Nephron (organoid): Measurements from ENCODE around the gene NEDD4.
"Not testable (repeated sequence)": the region's sequence is repeated elsewhere in the genome, so short reads cannot be mapped to it uniquely, and the experiment has no call there.

Source experiments
- H3K27ac Mint-ChIP-seq, 3 experiments: 2 replicates each; pipeline ENCODE4 v1.8.0; 2020; ENCODE audit warnings: mixed read lengths in 3 of 3, mild to moderate bottlenecking in 2 of 3, moderate library complexity in 1 of 3
- H3K27me3 Mint-ChIP-seq: 2 replicates; pipeline ENCODE4 v1.8.0; 2021; ENCODE audit warnings: low read depth, mild to moderate bottlenecking, moderate library complexity, mixed read lengths
- H3K36me3 Mint-ChIP-seq: 2 replicates; pipeline ENCODE4 v1.8.0; 2020; ENCODE audit warnings: low read depth, mixed read lengths
- H3K4me1 Mint-ChIP-seq: 2 replicates; pipeline ENCODE4 v1.8.0; 2020; ENCODE audit warnings: mixed read lengths
- H3K4me3 Mint-ChIP-seq, 3 experiments: 2 replicates each; pipeline ENCODE4 v1.8.0; 2020; ENCODE audit warnings: mild to moderate bottlenecking in 3 of 3, mixed read lengths in 3 of 3, moderate library complexity in 2 of 3
- H3K9me3 Mint-ChIP-seq: 2 replicates; pipeline ENCODE4 v1.8.0; 2020; ENCODE audit warnings: mixed read lengths
- TF ChIP-seq, protein P1 (sequence below), 3 experiments: fragments of 200-600 bp; sonication (generic); IDR thresholded peaks; one replicate each; pipeline ENCODE4 v1.5.0; 2021; ENCODE audit warnings: antibody characterized with exemption in 3 of 3; ENCODE audit not compliant: unreplicated experiment in 3 of 3

The NEDD4 gene

DNA sequence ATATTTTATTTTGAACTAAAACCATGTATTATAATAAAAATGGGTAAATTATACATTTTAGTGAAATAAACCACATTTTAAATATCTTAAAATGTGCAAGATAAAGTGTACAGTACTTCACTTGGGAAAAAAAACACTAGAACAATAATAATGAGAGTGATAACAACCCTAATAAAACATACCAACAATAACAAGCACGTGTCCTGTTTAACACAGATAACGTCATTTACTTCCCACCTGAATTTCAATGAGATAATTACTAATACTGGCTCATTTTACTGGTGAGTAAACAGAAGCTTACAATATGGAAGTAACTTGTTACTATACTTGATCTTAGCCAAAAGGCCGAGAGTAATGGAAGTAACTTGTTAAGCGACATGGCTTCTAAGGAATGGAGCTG lies 140.3 kb downstream of the NEDD4 start:
- Mint-ChIP-seq H3K4me1 (no peaks in the 10 kb centered on the region), H3K27me3 (no peaks in the 10 kb centered on the region), H3K9me3 (no peaks in the 10 kb centered on the region), H3K27ac (no peak overlapping the region), H3K4me3 (no peak overlapping the region), H3K36me3 (peaks cover 37% of the 10 kb centered on the region)
- TF ChIP-seq, protein P1, sequence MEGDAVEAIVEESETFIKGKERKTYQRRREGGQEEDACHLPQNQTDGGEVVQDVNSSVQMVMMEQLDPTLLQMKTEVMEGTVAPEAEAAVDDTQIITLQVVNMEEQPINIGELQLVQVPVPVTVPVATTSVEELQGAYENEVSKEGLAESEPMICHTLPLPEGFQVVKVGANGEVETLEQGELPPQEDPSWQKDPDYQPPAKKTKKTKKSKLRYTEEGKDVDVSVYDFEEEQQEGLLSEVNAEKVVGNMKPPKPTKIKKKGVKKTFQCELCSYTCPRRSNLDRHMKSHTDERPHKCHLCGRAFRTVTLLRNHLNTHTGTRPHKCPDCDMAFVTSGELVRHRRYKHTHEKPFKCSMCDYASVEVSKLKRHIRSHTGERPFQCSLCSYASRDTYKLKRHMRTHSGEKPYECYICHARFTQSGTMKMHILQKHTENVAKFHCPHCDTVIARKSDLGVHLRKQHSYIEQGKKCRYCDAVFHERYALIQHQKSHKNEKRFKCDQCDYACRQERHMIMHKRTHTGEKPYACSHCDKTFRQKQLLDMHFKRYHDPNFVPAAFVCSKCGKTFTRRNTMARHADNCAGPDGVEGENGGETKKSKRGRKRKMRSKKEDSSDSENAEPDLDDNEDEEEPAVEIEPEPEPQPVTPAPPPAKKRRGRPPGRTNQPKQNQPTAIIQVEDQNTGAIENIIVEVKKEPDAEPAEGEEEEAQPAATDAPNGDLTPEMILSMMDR (IDR thresholded peaks at IDR 0.05; ENCODE audit: unreplicated experiment in 3 of 3) = no peak

DNA sequence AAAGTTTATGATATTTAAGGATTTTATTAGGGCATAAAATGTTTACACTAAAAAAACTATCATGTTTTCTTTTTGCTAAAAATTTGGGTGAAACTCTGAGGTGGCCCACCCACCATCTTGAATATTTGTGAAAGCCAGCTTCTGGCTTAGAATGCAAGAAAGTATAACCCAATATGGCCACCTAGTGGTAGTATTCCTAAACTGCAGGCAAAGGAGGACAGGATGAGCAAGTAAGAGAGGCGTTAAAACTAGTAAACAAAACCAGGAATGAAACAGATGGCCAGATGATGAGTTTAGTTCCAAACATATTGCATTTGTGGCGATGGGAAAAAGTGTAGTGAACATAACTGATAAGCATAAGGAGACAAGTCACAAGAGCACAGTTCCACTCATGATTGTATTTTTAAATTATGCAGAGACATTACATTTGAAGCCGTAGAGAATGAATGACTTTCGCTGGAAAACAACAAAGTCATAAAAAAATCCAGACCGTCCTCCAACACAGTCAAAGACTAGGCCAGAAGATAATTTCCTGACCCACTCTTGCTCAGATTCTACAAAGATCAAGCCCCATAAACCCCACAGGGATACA lies 147.2 kb downstream of the NEDD4 start:
- H3K36me3 Mint-ChIP-seq = peaks cover 48% of the 10 kb centered on the region
- TF ChIP-seq, protein P1 (IDR thresholded peaks at IDR 0.05; ENCODE audit: unreplicated experiment in 3 of 3) = peak; percentile 88 to 94 (median 90)
- H3K27me3 Mint-ChIP-seq = peaks cover 3% of the 10 kb centered on the region
- H3K4me1 Mint-ChIP-seq = no peaks in the 10 kb centered on the region
- H3K9me3 Mint-ChIP-seq = peaks cover 7% of the 10 kb centered on the region
- no peak overlapping the region for H3K4me3 Mint-ChIP-seq
- H3K27ac Mint-ChIP-seq = no peak overlapping the region

DNA sequence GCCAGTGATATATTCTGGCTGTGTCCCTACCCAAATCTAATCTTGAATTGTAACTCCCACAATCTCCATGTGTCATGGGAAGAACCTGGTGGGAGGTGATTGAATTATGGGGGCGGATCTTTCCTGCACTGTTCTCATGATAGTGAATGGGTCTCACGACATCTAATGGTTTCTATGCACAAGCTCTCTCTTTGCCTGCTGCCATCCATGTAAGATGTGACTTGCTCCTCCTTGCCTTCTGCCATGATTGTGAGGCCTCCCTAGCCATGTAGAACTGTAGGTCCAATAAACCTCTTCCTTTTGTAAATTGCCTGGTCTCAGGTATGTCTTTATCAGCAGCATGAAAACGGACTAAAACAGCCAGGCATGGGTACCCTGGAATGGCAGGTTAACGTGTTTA lies 150.5 kb downstream of the NEDD4 start:
- H3K9me3 Mint-ChIP-seq, H3K4me1 Mint-ChIP-seq, H3K27ac Mint-ChIP-seq, H3K4me3 Mint-ChIP-seq, H3K27me3 Mint-ChIP-seq: not testable (repeated sequence)
- peaks cover 50% of the 10 kb centered on the region for H3K36me3 Mint-ChIP-seq

DNA sequence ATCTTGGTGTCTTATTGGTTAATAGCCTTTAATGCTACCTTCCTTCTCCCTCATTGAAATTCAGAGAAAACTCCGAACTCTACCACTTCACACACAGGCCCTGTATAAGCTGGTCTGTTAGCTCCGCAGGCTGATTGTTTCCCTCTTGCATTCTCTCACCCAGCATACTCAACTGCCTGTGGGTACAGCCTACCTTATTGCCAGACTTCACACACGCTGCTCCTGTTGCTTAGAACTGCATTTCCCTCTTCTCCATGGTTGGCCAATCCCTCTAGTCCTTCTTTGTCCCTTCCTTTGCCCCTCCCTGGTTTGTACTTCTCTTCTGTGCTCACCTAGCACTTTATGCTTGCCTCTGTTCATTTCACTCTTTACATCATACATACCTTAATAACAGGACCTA lies 157.5 kb downstream of the NEDD4 start:
- Mint-ChIP-seq H3K4me3 (no peak overlapping the region), H3K27me3 (no peaks in the 10 kb centered on the region), H3K9me3 (no peaks in the 10 kb centered on the region), H3K4me1 (no peaks in the 10 kb centered on the region), H3K27ac (no peak overlapping the region), H3K36me3 (peaks cover 26% of the 10 kb centered on the region)
- TF ChIP-seq, protein P1 (IDR thresholded peaks at IDR 0.05; ENCODE audit: unreplicated experiment in 3 of 3) = no peak

DNA sequence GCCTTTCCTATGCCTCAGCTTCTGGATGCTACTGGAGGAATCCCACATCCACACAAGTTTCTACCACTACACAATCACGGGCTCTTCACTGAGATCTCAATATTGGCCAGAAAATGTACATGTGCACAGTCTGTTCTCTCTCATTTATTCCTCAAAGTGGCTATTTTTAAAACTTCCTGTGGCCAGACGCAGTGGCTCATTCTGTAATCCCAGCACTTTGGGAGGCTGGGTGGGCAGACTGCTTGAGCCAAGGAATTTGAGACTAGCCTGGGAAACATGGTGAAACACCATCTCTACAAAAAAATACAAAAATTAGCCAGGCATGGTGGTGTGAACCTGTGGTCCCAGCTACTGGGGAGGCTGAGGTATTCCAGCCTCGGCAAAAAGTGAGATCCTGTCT lies 159.1 kb downstream of the NEDD4 start:
- Mint-ChIP-seq H3K4me3 (no peak overlapping the region), H3K27ac (no peak overlapping the region), H3K9me3 (no peaks in the 10 kb centered on the region), H3K4me1 (no peaks in the 10 kb centered on the region), H3K36me3 (peaks cover 27% of the 10 kb centered on the region), H3K27me3 (no peaks in the 10 kb centered on the region)
- TF ChIP-seq, protein P1 (IDR thresholded peaks at IDR 0.05; ENCODE audit: unreplicated experiment in 3 of 3) = no peak

DNA sequence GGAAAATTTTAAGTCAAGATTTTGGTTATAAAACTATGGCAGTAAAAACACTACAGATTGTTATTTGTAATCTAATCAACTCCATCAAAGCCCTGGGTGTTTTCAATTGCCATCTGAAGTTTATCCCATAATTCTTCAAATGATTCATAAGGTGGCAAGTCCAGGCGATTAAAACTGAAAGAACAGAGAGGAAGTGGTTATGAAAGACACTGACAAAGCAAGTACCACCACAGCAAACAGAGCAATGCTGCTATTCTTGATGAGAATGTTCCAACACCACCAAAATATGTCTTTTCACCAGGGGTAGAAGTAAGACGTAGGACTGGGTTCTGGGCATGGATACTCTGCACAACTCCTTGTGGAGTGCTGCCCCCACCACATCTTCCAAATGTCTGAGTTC lies 163.6 kb downstream of the NEDD4 start:
- Mint-ChIP-seq H3K4me1 (no peaks in the 10 kb centered on the region), H3K27ac (no peak overlapping the region), H3K27me3 (no peaks in the 10 kb centered on the region), H3K36me3 (peaks cover 18% of the 10 kb centered on the region), H3K9me3 (no peaks in the 10 kb centered on the region), H3K4me3 (no peak overlapping the region)
- TF ChIP-seq, protein P1 (IDR thresholded peaks at IDR 0.05; ENCODE audit: unreplicated experiment in 3 of 3) = no peak
